Measurements from ENCODE around the gene ZNF579.

GRCh38 chr19:55542292-55542855 lies 38.3 kb downstream of the ZNF579 start:
- no peak for TF ChIP-seq RNF2 (IDR thresholded peaks at IDR 0.05; ENCODE audit: borderline replicate concordance, low read depth)
- TF ChIP-seq CTCF (IDR thresholded peaks at IDR 0.05), result no peak
- no peak for TF ChIP-seq JUNB (IDR thresholded peaks at IDR 0.05)
- no peak for TF ChIP-seq BCL3 (IDR thresholded peaks at IDR 0.05)
- no peak for TF ChIP-seq MAX (IDR thresholded peaks at IDR 0.05)
- no peak for TF ChIP-seq BHLHE40 (IDR thresholded peaks at IDR 0.05; ENCODE audit: low read depth, low read length)
- TF ChIP-seq EP300 (IDR thresholded peaks at IDR 0.05), result no peak
- no peak for TF ChIP-seq POLR2A (IDR thresholded peaks at IDR 0.05; ENCODE audit: low read length)
- no peak for TF ChIP-seq RAD21 (conservative IDR thresholded peaks at IDR 0.05 in 1 of 2, IDR thresholded peaks at IDR 0.05 in 1 of 2)
- no peak for TF ChIP-seq REST (IDR thresholded peaks at IDR 0.05)

Measured in A549 (cell line).